Measurements from ENCODE around the gene HAGHL. TPM values are rescaled to one million over a fixed set of nuclear protein-coding genes. Genes with fewer than 3 reads are reported as not detected.

The HAGHL gene
- polyA plus RNA-seq, 1 experiment = 7.0 TPM

DNA sequence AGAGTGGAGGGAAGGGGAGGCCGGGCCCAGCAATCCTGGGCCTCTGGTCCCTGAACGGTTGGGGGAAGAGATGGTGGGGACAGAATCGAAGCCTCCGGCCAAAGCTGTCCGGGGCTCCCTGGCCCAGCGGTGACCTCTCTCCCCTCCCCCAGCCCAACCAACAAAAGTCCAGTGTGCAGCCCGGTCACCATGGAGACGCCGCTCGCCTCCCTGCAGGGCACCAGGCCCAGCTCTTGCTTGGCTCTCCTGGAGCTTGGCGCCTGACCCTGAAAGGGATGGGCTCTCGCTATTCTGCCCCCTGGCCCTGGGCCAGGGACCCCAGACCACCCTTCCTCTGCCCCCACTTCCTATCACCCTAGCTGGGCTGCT is 10.7 kb upstream of the HAGHL start:
- ChIA-PET CTCF (interaction anchor here (0.7 to 5.5 kb wide), 6 partner anchors 9 to 340 kb away, joined by 3 to 120 read pairs (median 4); partner anchors contain the start of genes CCDC78, CHTF18, CIAO3 and RPUSD1), POLR2A (no interaction called here)
- Histone ChIP-seq H3K27me3 (ENCODE audit: control insufficient read depth, insufficient read depth, low read length) (no peaks in the 10 kb centered on the region), H3K36me3 (ENCODE audit: control insufficient read depth, insufficient read depth, low read length) (no peaks in the 10 kb centered on the region; the same call in 1 of the 2 replicates), H3K4me3 (ENCODE audit: low read depth, low read length) (peak overlapping the region; percentile 64)
- no peak for TF ChIP-seq CTCF (IDR thresholded peaks at IDR 0.05; ENCODE audit: insufficient read depth, low read depth, low read length)
- no peak for DNase-seq (ENCODE audit: low read depth)

- Histone ChIP-seq H3K36me3 (ENCODE audit: control insufficient read depth, insufficient read depth, low read length) (no peaks in the 10 kb centered on the region; the same call in 1 of the 2 replicates), H3K4me3 (ENCODE audit: low read depth, low read length) (no peak overlapping the region), H3K27me3 (ENCODE audit: control insufficient read depth, insufficient read depth, low read length) (no peaks in the 10 kb centered on the region)
- CTCF ChIA-PET = interaction anchor here (2.7 to 5.5 kb wide), 2 partner anchors 8 to 69 kb away, joined by 18 to 120 read pairs; partner anchors contain the start of genes CCDC78, CHTF18 and RPUSD1
- DNase-seq (ENCODE audit: low read depth) = no peak
- POLR2A ChIA-PET = no interaction called here
- TF ChIP-seq CTCF (IDR thresholded peaks at IDR 0.05; ENCODE audit: insufficient read depth, low read depth, low read length) = no peak
These were observed 10.1 kb upstream of the HAGHL start for GRCh38 chr16:716768-717325.

DNA sequence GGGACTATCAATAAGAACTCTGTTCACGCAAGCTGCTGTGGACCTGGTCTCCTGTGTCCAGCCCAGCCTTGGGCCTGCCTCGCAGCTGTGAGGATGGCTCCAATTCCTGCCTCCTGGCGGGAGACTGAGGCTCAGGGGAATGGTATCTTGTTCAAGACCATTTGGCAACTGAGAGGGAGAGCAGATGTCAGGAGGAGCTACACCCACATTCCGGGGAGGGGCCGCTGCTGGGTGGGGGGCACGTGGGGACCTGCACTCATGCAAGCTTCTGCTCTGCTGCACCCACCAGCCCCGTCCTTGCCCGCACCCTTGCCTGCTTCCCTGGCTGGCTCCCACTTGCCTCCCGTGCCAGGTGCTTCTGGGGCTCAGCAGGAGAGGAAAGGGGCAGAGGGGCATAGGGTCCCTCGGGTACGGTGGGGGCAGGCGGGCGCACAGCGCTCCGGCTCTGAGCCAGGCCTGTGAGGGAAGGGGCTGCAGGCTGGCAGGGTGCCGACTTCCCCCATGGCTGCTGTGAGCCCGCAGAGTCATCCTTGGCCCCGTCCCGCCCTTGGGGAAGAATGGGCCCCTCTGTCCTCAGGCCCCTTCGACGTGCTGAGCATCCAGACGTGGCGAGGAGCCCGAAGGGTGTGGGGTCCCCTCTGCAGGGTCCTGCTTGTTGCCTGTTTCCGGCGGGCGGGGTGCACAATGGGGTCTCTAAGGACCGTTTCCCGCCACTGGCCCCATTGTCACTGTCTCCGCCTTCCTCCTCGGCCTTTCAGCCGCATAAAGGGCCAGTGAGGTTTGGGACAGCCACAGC is 9.3 kb upstream of the HAGHL start:
- TF ChIP-seq CTCF (IDR thresholded peaks at IDR 0.05; ENCODE audit: insufficient read depth, low read depth, low read length) = no peak
- DNase-seq (ENCODE audit: low read depth) = no peak
- H3K4me3 ChIP-seq (ENCODE audit: low read depth, low read length) = no peak overlapping the region
- ChIA-PET CTCF (no interaction called here), POLR2A (no interaction called here)
- peaks cover under 1% of the 10 kb centered on the region; the same call in 1 of the 2 replicates for H3K36me3 ChIP-seq (ENCODE audit: control insufficient read depth, insufficient read depth, low read length)
- H3K27me3 ChIP-seq (ENCODE audit: control insufficient read depth, insufficient read depth, low read length) = no peaks in the 10 kb centered on the region

DNA sequence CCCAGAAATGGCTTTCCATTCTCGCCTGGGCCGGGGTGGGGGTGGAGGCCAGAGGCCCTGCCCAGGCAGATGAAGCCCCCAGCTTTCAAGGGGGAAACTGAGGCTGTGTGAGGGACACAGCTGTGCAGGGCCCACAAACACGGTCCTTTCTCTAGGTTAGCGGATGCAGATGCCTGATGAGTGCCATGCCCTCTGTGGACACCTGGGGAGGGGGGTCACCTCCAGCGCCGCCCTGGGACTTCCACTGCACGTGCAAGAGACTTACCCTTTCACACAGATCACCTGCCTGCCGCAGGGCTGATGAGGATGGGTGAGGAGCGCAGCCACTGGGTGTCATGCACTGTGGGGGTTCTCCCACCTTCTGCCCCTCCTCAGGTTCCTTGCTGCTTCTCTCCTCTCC is 8.5 kb upstream of the HAGHL start:
- ChIA-PET CTCF (interaction anchor here (3.2 kb wide), 1 partner anchor 66 kb away, joined by 16 read pairs; no protein-coding TSS in a partner anchor), POLR2A (no interaction called here)
- Histone ChIP-seq H3K36me3 (ENCODE audit: control insufficient read depth, insufficient read depth, low read length) (peaks cover 2% of the 10 kb centered on the region; the same call in 1 of the 2 replicates), H3K4me3 (ENCODE audit: low read depth, low read length) (no peak overlapping the region), H3K27me3 (ENCODE audit: control insufficient read depth, insufficient read depth, low read length) (no peaks in the 10 kb centered on the region)
- TF ChIP-seq CTCF (IDR thresholded peaks at IDR 0.05; ENCODE audit: insufficient read depth, low read depth, low read length) = no peak
- no peak for DNase-seq (ENCODE audit: low read depth)

DNA sequence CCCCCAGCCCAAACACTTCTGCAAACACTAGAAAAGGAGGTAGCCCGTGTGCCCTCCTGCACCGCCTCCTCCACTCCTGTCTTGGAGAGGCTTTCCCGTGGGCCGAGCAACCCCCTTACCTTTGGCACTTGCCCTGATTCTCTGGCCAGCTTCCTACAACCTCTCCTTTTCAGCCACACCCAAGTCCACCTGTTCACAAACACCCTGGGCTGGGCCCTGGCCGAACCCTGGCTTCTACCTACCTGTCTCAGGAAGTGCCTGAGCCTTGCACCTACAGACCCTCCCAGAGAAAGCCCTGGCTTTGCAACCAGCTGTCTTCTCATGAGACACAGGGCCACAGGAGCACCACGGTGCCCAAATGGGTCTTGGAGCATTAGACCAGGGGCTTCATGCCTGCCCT is 8.0 kb upstream of the HAGHL start:
- no peak for TF ChIP-seq CTCF (IDR thresholded peaks at IDR 0.05; ENCODE audit: insufficient read depth, low read depth, low read length)
- Histone ChIP-seq H3K27me3 (ENCODE audit: control insufficient read depth, insufficient read depth, low read length) (no peaks in the 10 kb centered on the region), H3K36me3 (ENCODE audit: control insufficient read depth, insufficient read depth, low read length) (peaks cover 2% of the 10 kb centered on the region; the same call in 1 of the 2 replicates), H3K4me3 (ENCODE audit: low read depth, low read length) (no peak overlapping the region)
- CTCF ChIA-PET = interaction anchor here (3.2 kb wide), 1 partner anchor 66 kb away, joined by 16 read pairs; no protein-coding TSS in a partner anchor
- no peak for DNase-seq (ENCODE audit: low read depth)
- POLR2A ChIA-PET = no interaction called here

All from BJ (cell line).